ENCODE measurements around the gene TBL2. TPM values are rescaled to one million over a fixed set of nuclear protein-coding genes. Genes with fewer than 3 reads are reported as not detected.
"Not testable (repeated sequence)": the region's sequence is repeated elsewhere in the genome, so short reads cannot be mapped to it uniquely, and the experiment has no call there.

The TBL2 gene
- polyA plus RNA-seq, 3 donors: 40.2 to 42.8 (median 41.9) TPM

DNA sequence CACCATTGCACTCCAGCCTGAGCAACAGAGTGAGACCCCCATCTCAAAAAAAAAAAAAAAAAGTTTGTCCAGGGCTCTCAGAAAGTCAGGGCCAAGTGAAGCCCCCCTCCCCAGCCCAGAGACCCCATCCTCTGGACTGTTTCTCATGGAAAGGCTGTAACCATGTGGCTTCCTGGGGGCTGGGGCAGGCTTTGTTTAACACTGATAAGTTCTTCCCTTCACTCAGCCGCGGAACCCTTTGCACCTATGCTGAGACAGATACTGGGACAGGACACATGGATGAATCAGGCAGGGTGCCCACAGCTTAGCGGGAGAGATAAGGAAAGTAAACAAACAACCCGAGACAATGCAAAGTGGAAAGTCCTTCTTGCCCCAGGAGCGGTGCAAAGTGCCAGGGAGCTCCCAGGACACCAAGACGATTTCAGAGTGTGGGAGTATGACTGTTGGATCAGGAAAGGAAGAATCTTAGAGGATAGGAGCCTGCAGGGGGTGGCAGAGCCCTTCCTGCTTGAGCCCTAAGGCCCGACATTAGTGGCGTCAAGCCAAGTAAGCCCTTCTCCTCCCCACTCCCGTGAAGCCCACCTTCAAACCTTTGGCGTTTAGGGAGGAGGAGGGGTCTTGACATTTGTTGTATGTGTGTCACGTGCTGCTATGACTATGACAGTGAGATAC, 34.4 kb upstream of the TBL2 start:
- no peak for DNase-seq

DNA sequence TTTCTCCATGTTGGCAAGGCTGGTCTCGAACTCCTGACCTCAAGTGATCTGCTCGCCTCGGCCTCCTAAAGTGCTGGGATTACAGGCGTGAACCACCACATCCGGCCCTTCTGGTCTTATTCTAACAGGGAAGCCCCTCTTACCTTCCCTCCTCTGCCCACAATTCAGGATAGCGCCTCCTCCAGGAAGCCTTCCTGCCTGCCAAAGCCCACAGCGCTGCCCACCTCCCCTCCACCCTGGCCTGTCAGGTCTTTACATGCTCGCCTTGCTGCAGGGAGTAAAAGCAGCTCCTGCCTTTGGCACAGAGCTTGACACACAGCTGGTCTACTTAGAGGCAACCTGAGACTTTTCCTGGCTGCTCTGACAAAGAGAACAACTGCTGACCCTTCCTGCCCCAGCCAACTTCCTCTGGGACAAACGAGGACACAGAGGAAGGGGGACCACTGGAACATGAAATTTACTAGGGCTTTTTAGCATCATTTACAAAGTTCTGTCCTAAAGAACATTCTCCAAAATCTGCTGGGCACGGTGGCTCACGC, 32.7 kb upstream of the TBL2 start:
- no peak for DNase-seq

DNA sequence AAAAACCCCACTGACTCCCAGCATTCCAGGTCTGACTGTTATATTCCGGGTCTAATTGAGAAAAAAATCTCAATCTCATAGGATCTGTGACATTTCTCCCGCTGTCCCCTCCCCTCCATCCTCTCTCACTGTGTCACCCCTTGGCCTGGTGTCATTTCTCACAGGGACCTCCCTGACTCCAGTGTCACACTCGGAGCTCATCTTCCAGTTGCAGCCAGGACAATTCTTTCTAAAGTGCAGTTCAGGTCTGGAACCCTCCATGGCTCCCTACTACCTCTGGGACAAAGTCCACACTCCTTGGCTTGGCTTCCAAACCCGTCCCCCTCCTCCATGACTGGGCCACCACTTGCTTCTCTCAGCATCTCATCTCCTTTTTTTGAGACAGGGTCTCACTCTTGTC, 31.7 kb upstream of the TBL2 start:
- no peak for DNase-seq

DNA sequence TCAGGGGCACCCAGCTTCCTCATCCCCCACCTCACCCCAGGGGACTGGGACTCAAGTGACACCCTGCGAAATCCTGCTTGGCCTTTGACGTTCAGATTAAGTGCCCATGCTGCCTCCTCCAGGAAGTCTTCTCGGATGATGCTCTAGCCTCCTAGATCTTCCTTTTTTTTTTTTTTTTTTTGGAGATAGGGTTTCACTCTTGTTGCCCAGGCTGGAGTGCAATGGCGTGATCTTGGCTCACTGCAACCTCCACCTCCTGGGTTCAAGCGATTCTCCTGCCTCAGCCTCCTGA, 29.3 kb upstream of the TBL2 start:
- not testable (repeated sequence) for DNase-seq

DNA sequence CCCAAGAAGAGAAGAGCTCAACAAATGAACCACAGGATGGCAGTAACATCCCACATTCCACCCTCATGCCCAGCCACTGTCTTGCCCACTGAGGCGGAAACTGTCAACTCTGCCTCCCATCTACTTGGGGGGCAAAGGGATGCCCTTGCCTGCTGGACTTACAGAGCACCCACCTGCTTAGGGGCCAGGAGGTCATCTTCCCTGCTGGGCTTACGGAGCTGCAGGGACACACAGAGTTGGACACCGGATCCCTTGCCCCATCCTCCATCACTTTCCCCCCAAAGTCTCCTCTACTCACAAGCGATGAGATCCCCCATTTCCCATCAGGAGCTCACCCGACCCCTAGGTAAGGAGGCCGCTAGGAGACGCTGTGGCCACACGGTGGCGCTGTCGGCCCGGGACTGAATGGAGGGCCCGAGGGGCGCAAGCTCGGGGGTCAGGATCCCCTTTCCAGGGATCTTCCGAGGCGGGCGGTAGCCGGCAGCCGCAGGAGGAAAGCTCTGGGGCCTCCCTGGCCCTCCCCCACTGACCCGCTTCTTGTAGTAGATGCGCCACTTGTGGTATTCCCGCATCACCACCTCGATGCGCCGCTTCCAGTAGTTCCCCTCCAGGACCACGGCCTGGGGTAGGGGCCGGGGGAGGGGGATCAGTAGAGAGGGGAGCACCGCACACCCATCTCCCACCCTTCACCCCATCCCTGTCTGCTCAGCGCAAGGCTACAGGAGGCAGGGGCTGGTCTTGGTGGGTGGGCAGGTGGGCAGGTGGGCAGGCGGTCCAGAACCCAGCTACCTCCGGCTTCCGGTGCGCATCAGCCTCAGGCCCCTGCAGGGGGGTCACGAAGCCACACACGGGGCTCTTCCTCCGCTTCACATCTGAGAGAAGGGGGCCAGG, 28.7 kb upstream of the TBL2 start:
- DNase-seq: no peak

DNA sequence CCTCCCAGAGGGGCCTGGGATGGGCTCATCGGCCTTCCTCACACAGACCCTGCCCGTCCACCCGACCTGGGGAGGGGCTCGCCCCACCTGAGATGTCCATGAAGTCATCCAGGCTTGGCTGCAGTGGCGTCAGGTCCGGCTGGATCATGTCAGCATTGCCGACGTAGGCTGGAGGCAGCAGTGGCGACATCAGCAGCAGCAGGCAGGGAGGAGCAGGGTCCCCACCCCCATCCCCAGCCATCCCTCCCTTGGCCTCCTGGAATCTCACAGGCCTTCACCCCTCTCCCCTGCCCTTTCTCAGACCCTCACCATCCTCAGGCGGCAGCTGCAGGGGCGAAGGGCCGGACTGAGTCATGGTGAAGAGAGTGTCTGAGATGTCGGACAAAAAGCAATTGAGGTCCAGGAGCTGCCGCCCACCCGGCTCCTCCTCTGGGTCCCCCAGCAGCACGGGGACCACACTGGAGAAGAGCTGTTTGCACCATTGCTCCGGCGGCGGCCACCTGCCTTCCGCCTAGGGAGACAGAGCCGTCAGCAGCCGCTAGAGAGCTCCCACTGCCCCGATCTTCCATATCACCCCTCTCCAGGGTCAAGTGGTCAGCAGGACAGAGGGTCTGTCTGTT, 27.3 kb upstream of the TBL2 start:
- no peak for DNase-seq

DNA sequence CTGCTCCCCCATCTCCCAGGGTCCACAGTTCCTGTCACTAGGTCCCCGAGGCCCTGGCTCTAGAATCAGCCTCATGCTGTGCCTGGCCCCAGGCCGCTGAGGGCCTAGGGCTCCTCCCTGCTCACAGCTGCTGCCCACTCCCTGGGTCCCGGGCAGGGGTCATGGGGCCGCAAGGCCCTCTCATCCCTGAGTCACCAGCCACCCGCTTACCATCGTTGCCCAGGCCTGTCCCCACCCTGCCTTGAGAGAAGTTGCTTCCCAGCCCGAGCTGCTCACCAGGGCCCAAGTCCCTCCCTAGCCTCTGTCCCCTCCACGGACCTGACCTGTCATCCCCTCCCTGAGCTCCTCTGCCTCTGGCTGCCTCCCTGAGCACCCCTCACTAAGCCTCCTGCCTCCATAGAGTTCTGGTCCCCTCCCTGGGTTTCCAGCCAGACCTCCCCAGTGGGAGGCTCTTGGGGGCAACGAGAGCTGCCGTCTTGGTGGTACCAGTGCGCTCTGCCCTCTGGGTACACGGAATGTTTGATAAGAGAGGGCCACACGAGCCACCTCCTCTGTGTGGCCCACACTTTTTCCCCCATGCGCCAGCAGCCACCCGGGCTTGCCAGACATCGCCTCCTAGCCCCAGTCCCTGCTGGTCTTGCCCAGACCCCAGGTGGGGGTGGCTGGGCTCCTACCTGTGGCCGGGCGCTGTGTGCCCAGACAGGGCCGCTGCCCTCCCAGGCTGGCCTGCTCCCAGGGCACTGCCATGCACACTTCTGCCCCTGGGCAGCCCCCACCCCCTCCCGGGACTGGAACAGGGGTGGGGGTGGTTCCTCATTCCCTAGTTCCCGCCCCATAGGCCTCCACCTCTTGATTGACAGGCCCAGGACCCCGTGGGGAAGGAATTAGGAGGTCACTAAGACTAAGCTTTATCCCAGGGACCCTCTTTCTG, 24.6 kb upstream of the TBL2 start:
- DNase-seq: no peak

DNA sequence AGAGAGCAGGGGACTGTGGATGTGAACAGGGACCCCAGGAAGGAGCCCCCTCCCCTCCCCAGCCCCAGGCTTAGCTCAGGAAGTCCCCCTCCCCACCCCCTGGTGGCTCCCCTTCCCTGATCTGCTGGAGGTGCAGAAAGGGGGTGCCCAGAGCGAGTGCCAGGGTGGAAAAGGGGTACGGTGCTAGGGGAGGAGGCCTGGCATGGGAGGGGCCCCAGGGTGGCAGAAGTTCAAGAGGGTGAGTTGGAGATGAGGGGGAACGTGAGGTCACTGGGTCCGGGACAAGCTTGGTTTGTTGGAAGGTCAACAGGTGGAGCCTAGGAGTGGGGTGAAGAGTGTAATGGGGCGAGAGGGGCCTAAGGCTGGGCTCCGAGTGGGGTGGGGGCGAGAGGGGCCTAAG, 21.5 kb upstream of the TBL2 start:
- DNase-seq: no peak

DNA sequence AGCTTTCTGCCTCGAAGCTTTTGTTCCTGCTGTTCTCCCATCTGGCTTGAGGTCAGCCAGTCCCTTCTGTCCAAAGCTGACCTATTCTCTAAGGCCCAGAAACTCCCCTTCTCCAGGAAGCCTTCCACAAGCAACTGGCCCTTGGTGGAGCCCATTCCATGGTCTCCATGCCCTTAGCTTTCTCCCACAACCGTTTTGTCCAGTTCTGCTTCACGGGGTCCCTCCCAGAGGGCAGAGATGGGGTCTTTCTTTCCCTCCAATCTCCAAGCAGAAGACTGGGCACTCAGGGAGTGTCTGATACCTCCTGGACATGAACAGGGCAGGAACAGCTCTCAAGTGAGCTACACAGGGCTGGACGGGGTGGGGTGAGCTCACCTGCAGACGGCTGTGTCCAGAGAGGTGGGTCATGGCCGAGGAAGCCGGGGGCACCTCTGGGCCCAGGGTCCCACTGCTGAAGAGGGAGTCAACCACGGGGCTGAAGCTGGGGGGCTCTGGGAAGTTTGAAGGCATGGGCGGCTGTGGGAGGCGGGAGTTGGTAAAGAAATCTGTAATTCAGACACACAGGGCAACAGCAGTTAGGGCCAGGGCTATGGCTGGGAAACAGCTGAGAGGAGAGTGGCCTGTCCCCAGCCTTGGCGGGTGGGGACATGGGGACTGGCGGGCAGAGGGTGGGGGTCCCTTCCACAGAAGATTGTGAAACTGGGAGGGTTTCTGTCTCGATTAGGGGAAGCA, 20.9 kb upstream of the TBL2 start:
- DNase-seq: no peak

DNA sequence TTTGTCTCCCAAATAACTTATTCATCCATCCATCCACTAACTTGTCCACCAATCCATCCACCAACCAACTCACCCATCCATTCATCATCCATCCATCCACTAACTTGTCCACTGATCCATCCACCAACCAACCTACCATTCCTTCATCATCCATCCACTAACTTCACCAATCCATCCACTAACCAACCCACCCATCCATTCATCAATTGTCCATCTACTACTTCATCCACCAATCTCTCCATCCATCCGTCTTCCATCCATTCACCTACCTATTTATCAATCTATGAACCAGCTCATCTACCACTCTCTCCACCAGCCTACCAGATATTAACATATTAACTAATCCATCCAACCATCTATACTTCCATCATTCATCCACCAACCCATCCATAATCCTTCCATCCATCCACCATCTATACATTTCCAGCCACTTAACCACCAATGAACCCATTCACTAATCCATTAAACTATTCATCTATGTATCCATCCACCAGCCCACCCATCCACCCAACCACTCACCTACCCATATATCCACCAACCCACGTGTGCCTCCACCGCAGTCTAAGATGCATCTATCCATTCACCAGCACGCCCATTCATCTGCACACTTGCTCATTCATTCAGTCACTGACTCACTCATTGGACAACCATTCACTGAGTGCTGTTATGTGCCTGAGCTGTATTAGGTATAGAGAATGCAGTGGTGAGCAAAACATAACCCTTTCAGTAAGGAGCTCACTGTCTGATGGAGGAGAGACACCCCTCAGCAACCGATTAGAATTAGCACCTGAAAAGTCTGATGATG, 19.8 kb upstream of the TBL2 start:
- DNase-seq: no peak

DNA sequence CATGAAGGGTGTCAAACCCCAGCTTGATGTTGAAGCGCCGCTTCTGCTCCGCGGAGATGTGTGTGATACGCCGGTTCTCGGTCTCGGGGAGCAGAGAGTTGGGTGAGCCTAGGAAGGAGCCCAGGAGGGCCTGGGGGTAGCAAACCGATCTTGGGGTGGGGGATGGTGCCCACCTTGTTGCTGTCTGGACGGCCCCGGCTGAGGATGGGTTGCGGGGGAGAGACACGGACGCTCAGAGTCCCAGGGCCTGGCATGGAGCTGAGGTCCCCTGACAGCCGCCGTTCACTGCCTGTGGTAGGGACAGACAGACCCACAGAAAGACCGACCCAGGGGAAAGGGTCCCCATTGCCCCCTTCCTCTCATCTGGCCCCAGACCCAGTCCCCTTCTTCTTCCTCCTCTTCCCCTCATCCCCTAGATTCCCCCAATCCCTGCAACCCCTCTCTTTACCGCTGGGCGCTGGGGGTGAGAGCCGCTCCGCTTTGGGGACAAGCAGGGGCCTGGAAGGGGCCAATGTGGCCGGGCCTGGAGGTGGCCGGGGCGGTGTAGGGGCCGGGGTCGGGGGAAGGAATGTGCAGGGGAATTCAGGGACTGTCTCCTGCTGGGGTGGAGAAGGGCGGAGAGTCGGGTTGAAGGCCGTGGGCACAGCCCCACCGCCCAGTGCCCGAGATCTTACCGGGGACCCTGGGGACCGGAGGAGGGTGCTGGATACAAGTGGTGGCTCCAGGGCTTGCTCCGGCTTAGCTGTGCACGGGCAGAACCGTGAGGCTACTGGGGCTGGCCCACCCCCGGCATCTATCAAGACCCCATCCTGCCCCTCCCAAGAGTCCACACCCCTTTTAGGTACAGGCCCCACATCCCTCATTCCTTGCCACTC, 18.0 kb upstream of the TBL2 start:
- no peak for DNase-seq

DNA sequence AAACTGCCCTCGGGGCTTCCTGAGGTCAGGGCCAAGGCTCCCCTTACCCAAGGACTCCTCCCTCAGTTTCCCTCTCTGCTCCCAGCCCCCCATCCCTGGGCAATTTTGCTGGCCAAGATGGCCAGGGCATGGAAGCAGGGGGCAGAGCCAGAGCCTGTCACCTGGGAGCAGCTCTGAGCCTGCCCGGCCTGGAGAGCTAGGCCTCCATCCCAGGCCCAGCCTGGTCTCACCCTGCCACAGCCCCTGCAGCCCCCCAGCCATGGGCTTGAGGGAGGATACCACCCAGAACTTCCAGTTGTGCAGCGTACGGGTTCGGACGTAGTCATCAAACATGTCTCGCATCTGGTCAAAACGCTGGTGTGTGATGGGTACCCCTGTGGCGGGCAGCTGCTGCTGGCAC, 17.0 kb upstream of the TBL2 start:
- DNase-seq: no peak

DNA sequence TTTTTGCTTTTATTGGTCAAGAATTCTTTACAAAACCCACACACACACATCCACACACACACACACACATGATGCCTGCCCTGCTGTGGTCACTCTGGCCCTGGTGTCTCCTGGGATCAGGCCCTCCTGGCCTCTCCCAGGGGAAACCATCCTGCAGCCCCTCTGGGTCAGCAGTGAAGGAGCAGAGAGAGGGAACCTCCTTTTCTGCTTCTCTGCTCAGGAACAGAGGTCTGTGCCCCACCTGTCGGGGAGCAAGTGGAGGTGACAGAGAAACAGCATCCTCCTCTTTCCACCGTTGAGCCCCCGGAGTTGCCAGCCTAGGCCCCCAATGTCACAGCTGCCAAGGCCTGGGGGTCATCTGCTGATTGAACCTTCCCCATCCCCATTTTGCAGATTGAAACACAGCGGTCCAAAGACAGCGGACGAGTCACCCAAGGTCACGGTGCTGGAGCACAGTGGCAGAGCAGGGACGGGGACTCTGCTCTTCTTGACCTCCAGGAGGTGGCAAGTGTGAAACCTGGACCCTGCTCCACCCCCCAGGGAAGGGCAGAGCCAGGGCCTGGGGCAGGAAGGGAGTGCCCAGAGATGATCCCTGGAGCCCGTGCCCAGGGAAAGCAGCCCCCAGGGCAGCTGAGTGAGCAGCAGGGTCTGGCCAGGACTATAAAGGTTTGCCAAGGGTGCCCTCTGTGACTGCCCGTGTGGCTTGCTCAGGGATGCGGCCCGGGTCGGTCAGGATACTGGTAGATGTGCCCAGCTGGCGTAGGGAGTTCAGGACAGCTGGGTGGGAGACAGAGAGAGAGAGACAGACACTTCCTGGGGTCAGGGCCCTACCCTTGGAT, 15.0 kb upstream of the TBL2 start:
- DNase-seq: no peak

DNA sequence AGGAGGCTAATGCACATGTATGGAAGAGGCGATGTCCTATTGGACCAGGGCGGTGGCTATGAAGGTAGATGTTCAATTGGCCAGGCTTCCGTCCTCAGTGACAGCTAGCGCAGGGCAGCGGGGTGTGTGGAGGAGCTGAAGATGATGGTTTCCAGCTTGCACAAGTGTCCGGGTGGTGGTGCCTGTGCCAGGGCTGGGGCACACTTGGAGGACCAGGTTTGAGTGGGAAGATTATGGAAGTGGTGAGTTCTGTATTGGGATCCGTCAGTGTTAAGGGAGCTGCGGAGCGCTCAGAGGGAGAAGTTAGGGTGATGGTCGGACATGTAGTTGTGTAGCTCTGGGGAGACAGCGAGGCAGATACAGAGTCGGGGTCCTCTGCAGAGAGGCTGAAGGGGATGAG, 8.5 kb upstream of the TBL2 start:
- DNase-seq: no peak

DNA sequence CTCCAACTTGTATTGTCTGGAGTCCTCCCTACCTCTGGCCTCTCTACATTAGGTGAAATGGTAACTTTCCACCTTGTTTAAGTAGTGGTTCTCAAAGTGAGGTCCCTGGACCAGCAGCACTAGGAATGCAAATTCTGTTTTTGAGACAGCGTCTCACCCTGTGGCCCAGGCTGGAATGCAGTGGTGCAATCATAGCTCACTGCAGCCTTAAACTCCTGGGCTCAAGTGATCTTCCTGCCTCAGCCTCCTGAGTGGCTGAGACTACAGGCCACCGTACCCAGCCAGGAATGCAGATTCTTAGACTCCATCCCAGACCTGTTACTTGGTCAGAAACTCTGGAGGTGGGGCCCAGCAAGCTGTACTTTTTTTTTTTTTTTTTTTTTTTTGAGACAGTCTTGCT, 6.8 kb upstream of the TBL2 start:
- no peak for DNase-seq

DNA sequence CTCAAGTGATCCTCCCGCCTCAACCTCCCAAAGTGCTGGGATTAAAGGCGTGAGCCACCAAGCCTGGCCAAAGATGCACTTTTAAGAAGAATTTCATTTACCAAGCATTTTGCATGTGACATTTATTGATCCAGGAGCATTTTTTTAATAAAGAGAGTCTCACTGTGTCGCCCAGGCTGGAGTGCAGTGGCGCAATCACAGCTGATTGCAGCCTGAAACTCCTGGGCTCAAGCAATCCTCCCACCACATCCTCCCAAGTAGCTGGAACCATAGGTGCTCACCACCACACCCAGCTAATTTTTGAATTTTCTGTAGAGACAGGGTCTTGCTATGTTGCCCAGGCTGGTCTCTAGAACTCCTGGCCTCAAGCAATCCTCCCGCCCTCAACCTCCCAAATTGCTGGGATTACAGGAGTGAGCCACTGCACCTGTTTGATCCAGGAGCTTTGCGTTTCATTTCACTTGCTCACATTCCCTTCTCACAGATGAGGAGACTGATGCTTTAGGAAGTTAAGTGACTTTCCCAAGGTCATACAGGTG, 4.4 kb upstream of the TBL2 start:
- DNase-seq: no peak

DNA sequence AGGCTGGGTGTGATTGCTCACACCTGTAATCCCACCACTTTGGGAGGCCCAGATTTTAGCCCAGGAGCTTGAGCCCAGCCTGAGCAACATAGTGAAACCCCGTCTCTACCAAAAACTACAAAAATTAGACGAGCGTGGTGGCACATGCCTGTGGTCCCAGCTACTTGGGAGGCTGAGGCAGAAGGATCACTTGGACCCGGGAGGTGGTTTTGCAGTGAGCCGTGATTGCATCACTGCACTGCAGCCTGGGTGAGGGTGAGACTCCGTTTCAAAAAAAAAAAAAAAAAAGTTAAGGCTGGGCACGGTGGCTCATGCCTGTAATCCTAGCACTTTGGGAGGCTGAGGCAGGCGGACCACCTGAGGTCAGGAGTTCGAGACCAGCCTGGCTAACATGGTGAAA, 2.6 kb upstream of the TBL2 start:
- DNase-seq: not testable (repeated sequence)
